NCI-H187 treated with DMSO at 0.1 percent for 48 hours (cell line): ENCODE data around the gene SHTN1.

Experiments
- DNase-seq: peaks from one replicate; lab custom pipeline; 2025; lab: John Stamatoyannopoulos, UW

SHTN1 gene

DNA sequence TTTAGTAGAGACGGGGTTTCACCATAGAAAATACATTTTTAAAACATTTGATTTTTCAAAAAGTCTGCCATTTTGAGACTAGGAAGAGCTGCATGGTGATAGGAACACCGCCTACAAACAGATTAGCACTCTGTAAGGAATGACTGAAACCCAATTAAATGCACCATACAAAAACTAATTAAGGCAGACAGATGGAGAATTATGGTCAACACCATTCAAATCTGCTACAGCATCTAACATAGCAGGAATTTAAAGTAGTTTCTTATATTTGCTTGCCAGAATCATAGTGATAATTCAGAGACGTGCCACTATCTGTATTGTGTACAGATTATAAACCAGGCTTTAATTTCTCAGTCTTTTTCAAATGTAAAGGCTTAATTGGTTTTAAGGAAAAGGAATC, 87.5 kb downstream of the SHTN1 start:
- no peak for DNase-seq

DNA sequence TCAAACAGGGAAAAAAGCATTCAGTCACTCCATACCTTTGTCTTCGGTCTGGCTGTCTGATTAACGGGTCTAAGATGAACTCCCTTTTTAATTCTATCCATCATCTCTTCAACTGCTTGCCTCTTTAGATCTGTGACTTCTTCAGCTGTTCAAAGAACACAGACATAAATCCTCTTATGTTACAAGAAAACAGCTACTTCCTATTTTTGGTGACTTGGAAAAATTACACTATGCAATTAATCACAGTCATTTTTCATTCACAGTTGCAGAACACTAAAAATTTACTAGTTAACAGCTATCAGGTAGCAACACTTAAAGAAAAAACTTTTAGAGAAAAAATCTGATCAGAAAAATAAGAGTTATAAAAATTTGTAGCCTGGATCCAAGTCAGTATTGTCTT, 89.6 kb downstream of the SHTN1 start:
- no peak for DNase-seq

DNA sequence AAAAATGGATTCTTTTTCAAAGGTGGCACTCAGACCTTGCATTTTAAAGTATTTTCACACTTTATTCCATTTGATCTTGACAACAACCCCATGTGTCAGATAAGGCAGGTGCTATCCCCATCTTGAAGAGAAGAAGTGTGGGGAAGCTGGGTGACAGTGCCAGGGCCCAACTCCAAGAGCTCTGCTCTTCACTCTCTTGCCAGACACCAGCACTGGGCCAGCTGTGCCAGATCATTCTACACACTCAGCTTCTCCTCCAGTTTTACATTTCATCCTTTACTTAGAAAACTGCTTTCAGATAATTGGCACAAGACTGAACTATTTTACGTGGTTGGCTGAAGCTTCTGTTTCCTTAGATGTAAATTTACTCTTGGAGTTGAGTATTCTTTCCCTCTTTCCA, 91.3 kb downstream of the SHTN1 start:
- DNase-seq: no peak

- no peak for DNase-seq
Observed at GRCh38 chr10:116912162-116912561, 92.8 kb downstream of the SHTN1 start.

GRCh38 chr10:116910910-116911309, 94.1 kb downstream of the SHTN1 start:
- no peak for DNase-seq

GRCh38 chr10:116909307-116909706, 95.7 kb downstream of the SHTN1 start:
- DNase-seq: no peak

GRCh38 chr10:116907245-116907987, 97.6 kb downstream of the SHTN1 start:
- DNase-seq: no peak

DNA sequence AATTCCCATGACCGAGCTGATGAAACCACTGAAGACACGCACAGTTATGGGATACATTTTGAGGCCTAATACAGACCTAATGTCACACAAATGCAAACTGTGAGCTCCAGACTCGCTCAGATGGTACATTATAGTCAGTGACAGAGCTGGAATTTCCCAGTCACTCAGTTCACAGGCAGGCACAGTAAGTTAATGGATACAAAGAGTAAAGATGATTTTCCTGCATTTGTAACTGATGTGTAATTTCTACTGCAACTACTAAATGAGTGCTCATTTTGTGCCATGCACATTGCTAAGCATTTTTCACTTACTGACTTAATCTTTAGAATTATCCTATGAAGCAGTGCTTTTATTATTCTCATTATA, 99.2 kb downstream of the SHTN1 start:
- DNase-seq: no peak

GRCh38 chr10:116899626-116900025, 105.4 kb downstream of the SHTN1 start:
- no peak for DNase-seq

DNA sequence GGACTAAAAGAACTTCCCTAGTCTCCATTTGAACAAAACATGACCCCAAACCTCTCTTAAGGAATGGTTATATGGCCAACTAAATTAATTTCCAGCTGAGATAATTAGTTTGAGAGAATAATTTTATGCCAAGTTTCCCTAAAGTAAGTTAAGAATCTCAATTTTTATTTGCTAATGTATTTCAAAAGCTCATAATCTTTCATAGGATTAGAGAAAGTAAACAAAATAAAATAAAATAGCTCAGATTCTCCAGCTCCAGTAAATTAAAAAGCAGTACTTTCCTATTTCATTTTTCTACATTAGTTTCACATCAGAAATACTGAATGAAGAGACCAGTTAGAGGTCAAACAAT, 111.3 kb downstream of the SHTN1 start:
- no peak for DNase-seq

DNA sequence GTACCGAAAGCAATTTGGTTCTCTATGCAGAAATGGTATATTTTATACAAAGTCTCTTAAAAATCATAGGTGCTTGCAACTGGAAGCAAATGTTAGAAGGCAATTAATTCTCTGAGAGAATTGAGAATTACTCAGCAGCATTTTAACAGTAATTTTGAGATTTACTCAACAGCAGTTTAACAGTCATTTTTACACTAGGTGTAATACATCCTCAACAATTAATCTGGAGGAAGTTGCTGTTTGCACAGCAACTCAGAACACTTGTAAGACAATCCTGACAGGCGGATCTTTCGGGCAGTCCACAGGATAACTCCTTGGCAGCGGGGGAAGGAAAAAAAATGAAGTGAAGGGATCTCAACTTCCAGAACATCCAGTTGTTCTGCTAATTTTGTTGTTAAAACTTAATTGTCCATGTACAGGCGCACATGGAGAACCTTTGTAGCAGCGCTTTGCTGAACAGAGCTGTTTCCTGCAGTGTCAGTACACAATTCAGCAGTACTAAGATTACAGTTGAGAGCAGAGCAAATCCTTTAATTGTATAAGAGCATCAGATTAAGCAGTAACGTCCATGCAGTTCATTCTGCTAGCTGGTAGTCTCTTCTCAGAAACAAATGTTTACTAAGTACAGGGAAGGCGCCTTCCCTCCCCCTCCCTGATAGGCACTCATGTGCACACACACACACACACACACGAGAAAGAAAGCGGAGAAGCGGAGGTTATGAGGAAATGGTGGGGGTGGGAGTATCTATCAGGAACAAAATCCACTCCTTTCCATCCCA, 111.9 kb downstream of the SHTN1 start:
- peak; percentile 11 for DNase-seq

DNA sequence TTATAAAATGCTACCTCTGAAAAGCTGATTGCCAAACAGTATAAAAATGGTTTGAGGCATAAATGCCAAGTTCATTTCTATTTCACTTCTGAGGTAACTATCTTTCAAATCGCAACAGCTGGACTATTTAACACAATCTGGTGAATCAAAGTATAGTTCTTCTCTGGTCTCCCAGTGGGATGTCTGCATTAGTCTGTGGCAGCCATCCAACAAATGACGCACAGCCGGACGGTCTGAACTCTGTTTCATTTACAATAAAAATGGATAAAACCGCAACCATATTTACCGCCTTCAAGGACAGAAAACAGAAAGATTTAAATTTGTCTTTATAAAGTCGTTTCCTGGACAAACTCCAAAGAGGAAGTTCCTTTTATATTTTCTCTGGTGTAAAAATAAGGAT, 113.8 kb downstream of the SHTN1 start:
- no peak for DNase-seq

DNA sequence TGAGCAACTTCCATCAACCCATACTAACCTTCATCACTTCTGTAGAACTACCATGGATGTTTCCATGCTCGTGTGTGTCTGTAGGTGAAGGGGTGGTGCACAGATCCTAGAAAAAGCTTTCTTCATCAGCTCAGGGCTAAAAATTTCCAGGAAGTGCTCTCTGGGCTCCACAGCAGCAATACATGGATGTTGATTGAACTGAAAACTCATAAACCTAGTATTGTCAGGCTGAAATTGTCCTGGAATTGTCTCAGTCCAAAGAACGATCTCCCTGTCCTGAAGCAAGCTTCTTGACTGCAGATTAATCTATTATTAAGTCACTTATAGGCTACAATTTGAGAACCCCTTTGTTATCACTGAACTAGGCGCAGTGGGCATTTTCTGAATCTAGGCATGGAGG, 115.9 kb downstream of the SHTN1 start:
- no peak for DNase-seq

DNA sequence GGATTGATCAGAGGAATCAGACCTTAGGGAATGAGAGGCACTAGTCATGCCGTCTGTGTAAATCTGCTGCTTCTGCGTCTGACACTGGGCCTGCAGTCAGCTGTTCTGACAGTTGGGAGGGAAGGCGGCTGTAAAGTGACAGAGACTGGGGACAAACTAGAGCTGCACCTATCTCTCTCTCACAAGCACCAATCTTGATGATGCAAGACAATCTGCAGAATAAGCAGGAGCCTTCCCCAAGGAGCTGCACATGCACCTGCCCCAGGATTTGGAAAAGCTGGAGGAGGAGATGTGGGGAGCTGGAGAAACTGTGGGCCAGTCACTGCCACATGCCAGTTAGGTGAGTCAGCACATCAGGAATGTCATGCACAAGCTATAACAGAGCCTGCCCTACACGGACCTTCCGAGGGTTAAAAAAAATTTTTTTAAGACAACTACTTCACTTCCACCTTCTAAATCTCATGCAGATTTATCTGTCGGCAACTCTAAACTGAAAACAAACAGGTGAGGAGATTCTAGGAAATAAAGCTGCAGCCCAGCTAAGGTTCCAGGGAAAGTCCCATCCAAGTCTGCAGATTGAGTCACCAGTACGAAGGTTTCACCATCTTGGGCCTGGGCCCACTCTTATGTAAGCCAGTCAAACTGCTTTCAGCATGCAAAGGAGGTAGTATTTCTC, 116.5 kb downstream of the SHTN1 start:
- DNase-seq: no peak

DNA sequence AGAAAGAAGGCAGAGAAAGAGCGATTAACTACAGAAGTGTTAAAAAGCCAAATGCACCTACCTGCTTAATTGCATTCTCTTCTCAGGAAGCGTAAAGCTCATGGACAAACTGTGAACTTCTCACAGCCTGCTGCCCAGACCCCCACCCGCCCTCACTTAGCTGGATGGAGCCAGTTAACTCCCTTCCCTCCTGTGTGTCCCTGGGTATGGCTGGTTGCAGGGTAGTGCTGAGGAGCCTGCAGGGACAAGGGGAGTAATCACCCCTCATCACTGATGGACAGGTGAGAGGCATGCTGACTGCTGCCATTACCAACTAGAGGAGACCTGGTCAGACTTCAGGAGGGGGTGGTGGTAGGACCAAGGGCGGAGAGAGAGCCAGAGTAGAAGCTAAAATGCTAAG, 118.2 kb downstream of the SHTN1 start:
- DNase-seq: no peak

DNA sequence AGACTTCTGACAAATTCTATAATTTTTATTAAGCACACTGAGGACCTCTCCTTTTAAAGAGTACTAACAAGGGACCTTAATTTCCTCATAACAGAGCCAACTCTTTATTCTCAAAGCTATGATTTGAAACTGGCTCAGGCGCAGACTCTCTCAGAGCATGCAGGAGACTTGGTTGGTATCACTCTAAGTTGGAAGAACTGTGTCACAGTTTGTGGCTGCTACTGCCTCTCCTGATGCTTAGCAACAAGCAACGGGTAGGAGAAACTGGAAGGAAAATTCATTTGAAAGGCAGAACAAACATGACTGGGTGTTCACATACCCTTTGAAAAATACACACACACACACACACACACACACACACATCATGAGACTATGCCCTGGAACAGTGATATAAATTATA, 122.3 kb downstream of the SHTN1 start:
- DNase-seq: no peak

- DNase-seq: no peak
Observed at GRCh38 chr10:116880716-116881482, 124.1 kb downstream of the SHTN1 start.

DNA sequence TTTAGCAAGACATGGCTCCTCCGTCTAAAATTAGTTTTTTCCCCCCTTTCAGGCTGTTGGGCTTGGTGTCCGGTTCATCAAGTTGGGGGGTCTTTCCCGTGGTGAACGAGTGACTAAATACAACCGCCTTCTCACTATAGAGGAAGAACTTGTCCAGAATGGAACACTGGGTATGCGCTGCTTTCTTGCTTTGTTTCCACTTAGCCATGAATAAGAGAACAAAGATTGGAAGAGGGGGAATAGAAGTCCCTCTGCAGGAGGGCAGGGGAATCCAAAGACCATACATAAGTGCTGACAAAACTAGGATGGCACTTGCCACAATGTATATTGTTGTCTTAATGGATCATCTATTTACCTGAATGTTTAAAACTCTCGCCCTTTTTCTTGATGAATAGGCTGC, 125.2 kb downstream of the SHTN1 start:
- no peak for DNase-seq

GRCh38 chr10:116878123-116878522, 126.9 kb downstream of the SHTN1 start:
- no peak for DNase-seq

DNA sequence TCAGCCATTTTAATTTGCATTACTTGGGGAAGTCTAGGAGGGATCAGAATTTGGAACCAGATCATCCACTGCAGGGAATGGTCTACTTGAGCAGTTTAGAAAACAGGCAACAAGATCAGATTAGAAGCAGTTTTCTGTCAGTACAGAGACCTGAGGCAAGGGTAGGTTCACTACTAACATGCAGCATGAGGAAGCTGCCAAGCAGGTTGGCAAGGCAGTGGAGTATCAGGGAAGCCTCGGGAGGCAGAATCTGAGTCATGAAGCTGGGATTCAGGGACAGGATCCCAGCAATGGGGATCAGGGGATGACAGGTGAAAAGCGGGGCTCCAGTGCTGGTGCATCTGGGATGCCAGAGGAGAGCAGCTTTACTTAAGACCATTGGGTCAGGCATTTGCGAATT, 127.6 kb downstream of the SHTN1 start:
- DNase-seq: no peak

- DNase-seq: no peak
Observed at GRCh38 chr10:116875897-116876296, 129.1 kb downstream of the SHTN1 start.

DNA sequence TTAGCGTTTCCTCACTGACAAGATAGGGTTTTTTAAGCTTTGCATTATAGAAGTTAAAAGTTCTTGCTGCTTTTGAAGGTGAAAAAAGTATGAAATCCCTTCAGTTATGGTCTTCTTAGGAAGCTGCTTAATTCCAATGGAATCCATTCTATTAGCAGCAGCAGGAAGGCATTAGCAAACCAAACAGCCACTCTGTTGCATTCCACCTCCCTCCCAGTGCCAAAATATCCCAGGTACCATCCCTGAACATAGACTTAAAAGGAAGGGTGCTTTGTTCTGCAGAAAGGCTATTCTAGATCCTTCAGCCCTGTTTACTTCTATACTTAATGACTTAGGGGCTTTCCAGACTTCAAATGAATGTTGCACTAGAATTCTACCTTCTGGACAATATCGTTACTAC, 131.9 kb downstream of the SHTN1 start:
- DNase-seq: no peak

DNA sequence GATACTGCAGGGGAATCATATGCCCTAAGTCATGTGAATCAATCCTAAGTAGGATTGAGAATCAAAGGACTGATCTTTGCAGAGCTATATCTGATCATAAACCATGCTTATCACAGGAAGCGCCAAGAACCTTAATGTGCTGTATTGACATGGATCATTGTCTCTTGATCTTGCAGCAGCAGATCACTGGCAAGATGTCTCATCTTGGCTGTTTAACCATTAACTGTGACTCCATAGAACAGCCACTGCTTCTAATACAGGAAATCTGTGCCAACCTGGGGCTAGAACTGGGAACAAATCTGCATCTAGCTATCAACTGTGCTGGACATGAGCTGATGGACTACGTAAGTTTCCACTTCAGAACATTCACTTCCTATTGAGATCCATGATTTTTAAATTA, 134.0 kb downstream of the SHTN1 start:
- DNase-seq: no peak
